Hepatocyte (in vitro differentiated cells): Measurements from ENCODE around the gene MEA1.

Experiments used
- CTCF ChIP-seq: fragments of 200-600 bp; sonication (generic); IDR thresholded peaks from 2 replicates; pipeline ENCODE4 v1.5.1; 2016; ENCODE audit warnings: antibody characterized with exemption, mild to moderate bottlenecking; ENCODE audit not compliant: poor library complexity
- EZH2 ChIP-seq: fragments of 200-600 bp; sonication (generic); IDR thresholded peaks from 2 replicates; pipeline ENCODE4 v1.6.1; 2016; ENCODE audit warnings: antibody characterized with exemption, mild to moderate bottlenecking, borderline replicate concordance

DNA sequence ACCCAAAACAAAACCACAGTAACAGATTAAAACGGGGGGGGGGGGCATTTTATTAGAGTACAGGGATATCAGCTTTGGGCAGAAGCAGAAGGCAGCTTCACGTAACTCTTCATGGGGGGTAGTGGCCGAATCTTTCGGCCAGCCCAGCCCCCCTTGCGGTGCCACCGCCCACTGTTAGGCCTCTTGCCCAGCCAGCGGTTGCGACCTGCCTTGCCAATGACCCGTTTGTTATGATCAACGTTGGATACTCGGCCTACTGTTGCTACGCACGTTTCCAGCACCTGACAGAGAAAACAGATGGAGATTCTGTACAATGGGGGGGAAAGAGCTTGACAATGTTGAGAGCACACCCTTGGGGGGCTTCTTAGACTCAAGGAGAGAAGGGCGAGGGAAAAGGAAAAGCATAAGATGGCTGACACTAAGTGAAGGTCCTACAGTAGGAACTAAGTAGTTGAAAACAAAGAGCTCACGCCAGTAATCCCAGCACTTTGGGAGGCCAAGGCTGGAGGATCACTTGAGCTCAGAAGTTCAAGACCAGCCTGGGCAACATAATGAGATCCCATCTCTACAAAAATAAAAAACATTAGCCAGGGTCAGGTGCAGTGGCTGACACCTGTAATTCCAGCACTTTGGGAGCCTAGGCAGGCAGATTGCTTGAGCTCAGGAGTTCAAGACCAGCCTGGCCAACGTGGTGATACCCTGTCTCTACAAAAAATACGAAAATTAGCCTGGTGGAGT lies 40.6 kb upstream of the MEA1 start:
- TF ChIP-seq CTCF (no peak), EZH2 (no peak)
